Vagina (tissue), 2 donors: ENCODE results near the gene ATF6B. TPM values are rescaled to one million over a fixed set of nuclear protein-coding genes. Genes with fewer than 3 reads are reported as not detected.
A peak's percentile ranks its signal among the peaks of the same experiment; 100 is the strongest.

ENCODE experiments used
- DNase-seq, 2 donors: peaks; one replicate each; pipeline ENCODE4 v3.0.0-alpha.2; 2017; ENCODE audit errors: extremely low spot score in 2 of 2
- H3K27ac ChIP-seq: fragments of 200-600 bp; sonication (generic); one replicate; pipeline ENCODE4 v1.5.1; 2019
- H3K27me3 ChIP-seq: fragments of 200-600 bp; sonication (generic); one replicate; pipeline ENCODE4 v1.5.1; 2019
- H3K36me3 ChIP-seq, 2 donors: fragments of 200-600 bp; sonication (generic); one replicate each; pipeline ENCODE4 v1.5.1; 2017 to 2019
- H3K4me1 ChIP-seq: fragments of 200-600 bp; sonication (generic); one replicate; pipeline ENCODE4 v1.5.1; 2019
- H3K4me3 ChIP-seq, 2 donors: fragments of 200-600 bp; sonication (generic); 1 replicate in 1 of 2; 2 replicates in 1 of 2; pipeline ENCODE4 v1.5.1; 2016 to 2019
- H3K9me3 ChIP-seq: fragments of 200-600 bp; sonication (generic); one replicate; pipeline ENCODE4 v1.5.1; 2019
- POLR2A ChIP-seq, 2 donors: fragments of 450-650 bp; IDR thresholded peaks; one replicate each; pipeline ENCODE4 v1.6.1; 2017; ENCODE audit warnings: antibody characterized with exemption in 2 of 2, mild to moderate bottlenecking in 2 of 2, moderate library complexity in 2 of 2
- POLR2AphosphoS5 ChIP-seq, 2 donors: sonication (generic); formaldehyde crosslinking; IDR thresholded peaks; one replicate each; pipeline ENCODE4 v1.9.0; 2017; ENCODE audit warnings: antibody characterized with exemption in 2 of 2, mild to moderate bottlenecking in 2 of 2, low read depth in 1 of 2; ENCODE audit not compliant: insufficient read depth in 1 of 2
- intact Hi-C: fragments of 100-400 bp; cut with DNase I; formaldehyde crosslinking; loops from one replicate; pipeline ENCODE4 v1.15.1; 2023
- total RNA-seq: library from RNA; depleted of rRNA; stranded (reverse); fragments of >200 nt; gene quantifications from one replicate; pipeline ENCODE4 v1.2.3, GENCODE V29; 2016
- TF ChIP-seq, protein P1 (sequence below), 3 experiments: fragments of 450-650 bp in 2 of 3; fragments of 200-600 bp in 1 of 3; sonication (generic) in 1 of 3; IDR thresholded peaks; one replicate each; pipeline ENCODE4 v1.5.1; 2017 to 2019; ENCODE audit warnings: antibody characterized with exemption in 3 of 3, mild to moderate bottlenecking in 2 of 3, moderate library complexity in 2 of 3

ATF6B gene
- total RNA-seq: 76.6 TPM

DNA sequence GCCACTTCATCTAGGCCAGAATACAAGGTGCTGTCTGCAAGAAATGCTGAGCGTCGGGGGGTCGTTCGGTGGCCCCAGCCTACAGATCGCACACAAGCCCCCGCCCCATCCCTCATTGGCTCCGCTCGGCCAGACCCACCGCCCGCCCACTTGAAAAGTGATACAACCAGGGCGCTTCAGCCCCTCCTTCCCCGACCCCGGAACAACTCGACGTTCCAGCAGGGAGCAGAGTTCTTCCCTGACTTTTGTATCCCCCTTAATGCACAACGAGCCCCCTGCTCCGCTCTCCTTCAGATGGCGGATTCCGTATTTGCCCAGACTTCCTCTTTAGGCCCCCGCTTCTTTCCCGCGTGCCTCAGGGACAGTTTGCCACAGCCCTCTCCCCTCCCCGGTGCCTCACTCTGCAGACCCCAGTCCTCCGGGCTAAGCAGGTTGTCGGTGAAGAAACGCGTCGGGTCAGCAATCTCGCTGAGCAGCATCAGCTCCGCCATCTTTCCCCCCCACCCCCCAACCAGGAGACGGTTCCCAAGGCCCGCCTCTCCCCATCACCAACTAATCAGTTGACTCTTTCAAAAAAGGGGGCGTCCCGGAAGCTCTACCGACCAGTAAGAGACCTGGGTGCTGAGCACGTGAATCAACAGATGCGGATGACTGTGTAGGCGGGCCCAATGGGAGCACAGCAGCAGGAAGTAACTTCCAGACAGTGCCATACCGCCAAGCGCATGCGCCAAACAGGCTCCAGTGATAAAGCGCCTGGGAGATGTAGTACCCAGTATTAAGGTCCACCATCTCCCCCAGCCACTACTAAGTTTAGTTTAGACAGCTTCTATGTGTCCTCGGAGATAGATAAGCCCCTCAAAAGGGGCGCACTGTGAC lies at the start of gene ATF6B:
ATF6B (minus strand) TSS at position 530 of the 876 bp plus-strand sequence; CDS start at position 491, 39 bp downstream.
- peaks cover 0 to 29% of the 10 kb centered on the region in 2 donors for H3K36me3 ChIP-seq
- TF ChIP-seq, protein P1, sequence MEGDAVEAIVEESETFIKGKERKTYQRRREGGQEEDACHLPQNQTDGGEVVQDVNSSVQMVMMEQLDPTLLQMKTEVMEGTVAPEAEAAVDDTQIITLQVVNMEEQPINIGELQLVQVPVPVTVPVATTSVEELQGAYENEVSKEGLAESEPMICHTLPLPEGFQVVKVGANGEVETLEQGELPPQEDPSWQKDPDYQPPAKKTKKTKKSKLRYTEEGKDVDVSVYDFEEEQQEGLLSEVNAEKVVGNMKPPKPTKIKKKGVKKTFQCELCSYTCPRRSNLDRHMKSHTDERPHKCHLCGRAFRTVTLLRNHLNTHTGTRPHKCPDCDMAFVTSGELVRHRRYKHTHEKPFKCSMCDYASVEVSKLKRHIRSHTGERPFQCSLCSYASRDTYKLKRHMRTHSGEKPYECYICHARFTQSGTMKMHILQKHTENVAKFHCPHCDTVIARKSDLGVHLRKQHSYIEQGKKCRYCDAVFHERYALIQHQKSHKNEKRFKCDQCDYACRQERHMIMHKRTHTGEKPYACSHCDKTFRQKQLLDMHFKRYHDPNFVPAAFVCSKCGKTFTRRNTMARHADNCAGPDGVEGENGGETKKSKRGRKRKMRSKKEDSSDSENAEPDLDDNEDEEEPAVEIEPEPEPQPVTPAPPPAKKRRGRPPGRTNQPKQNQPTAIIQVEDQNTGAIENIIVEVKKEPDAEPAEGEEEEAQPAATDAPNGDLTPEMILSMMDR (IDR thresholded peaks at IDR 0.05): no peak
- peak; percentile 87 to 98 for TF ChIP-seq POLR2AphosphoS5 (IDR thresholded peaks at IDR 0.05; ENCODE audit: insufficient read depth in 1 of 2, low read depth in 1 of 2)
- peak in 1 of 2 donors; percentile 58 for TF ChIP-seq POLR2A (IDR thresholded peaks at IDR 0.05)
- H3K9me3 ChIP-seq: no peaks in the 10 kb centered on the region
- intact Hi-C loops: loop anchor here (10.0 kb wide), 2 partner anchors 47 to 117 kb away; partner anchors contain the start of genes AGPAT1 and RNF5
- peak within 1 kb of the TSS; percentile 67 to 97 for H3K4me3 ChIP-seq
- peak in 1 of 2 donors; percentile 100 for DNase-seq
- peak within 1 kb of the TSS; percentile 88 for H3K27ac ChIP-seq
- no peaks in the 10 kb centered on the region for H3K27me3 ChIP-seq
- peaks cover 38% of the 10 kb centered on the region for H3K4me1 ChIP-seq

DNA sequence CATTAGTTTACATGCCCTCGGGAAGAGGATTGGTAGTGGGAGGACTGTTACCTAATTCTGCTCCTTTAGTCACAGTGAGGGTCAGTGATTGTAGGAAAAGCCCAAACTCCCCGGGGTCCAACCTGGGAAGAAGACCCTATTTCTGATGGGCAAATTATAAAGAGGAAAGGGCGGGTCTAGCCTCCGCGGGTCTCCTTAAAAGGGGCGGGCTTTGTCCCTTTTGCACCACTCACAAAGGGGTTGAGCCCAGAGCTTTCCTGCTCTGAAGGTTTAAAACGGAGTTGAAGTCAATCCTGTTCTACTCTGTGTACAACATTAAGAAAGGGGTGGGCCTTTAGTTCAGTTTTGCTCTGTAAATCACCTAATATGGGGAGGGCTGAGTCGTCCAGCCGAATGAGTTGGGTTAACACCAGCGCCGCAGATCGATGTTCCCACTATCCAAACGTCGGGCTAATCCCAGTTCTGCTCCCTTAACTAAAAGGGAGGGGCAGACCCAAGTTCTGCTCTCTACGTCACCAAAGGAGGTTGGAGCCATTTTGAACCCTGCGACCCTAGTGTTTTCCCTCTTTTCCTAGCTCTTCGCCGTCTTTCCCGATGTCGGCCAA lies 49.2 kb upstream of the ATF6B start:
- TF ChIP-seq POLR2AphosphoS5 (IDR thresholded peaks at IDR 0.05; ENCODE audit: insufficient read depth in 1 of 2, low read depth in 1 of 2) (no peak), POLR2A (IDR thresholded peaks at IDR 0.05) (peak in 1 of 2 donors; percentile 41)
- Histone ChIP-seq H3K27me3 (no peaks in the 10 kb centered on the region), H3K4me1 (peaks cover 45% of the 10 kb centered on the region), H3K36me3 (peaks cover 0 to 10% of the 10 kb centered on the region in 2 donors), H3K9me3 (no peaks in the 10 kb centered on the region), H3K4me3 (peak overlapping the region; percentile 81 to 93), H3K27ac (peak overlapping the region; percentile 95)
- intact Hi-C loops: loop anchor here (10.0 kb wide), 1 partner anchor 52 kb away; the partner anchor contains the start of gene ATF6B
- peak in 1 of 2 donors; percentile 91 for DNase-seq

DNA sequence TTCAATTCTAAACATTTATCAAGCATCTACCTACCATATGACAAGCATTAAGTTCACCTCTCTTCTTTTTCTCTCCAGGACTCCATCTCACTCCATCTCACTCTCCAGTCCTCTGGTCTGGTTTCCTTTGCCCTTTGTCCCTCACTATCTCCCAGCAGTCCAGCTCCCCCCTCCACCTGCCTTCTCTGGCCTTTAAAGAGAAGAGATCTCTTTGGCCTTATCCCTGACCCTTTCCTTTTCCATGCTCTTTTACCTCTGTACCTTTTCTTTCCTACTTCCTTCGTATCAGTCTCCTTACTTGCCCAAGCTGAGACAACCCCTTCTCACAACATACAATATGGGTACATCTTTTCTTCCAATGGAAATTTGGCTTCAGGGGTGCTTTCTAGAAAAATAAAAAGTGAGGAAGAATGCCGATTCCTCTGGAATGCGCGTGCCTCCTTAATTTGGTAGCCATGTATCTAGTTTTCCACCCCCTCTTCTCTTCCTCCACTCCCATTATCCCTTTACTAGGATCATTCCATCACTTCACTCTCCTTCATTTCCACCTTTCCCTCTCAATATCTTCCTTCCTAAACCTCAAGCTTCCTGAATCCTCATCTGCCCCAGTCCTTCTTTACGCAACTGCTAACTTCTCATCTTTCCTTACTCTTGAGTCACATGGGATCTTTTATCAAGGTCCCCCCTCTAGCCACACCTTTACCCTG lies 48.6 kb upstream of the ATF6B start:
- intact Hi-C loops: loop anchor here (10.0 kb wide), 1 partner anchor 52 kb away; the partner anchor contains the start of gene ATF6B
- peak overlapping the region; percentile 81 to 93 for H3K4me3 ChIP-seq
- peak overlapping the region; percentile 95 for H3K27ac ChIP-seq
- H3K4me1 ChIP-seq: peaks cover 45% of the 10 kb centered on the region
- H3K9me3 ChIP-seq: no peaks in the 10 kb centered on the region
- peaks cover 0 to 10% of the 10 kb centered on the region in 2 donors for H3K36me3 ChIP-seq
- TF ChIP-seq POLR2AphosphoS5 (IDR thresholded peaks at IDR 0.05; ENCODE audit: insufficient read depth in 1 of 2, low read depth in 1 of 2): no peak
- TF ChIP-seq, protein P1 (IDR thresholded peaks at IDR 0.05): no peak
- peak in 1 of 2 donors; percentile 7 for TF ChIP-seq POLR2A (IDR thresholded peaks at IDR 0.05)
- DNase-seq: no peak
- no peaks in the 10 kb centered on the region for H3K27me3 ChIP-seq

DNA sequence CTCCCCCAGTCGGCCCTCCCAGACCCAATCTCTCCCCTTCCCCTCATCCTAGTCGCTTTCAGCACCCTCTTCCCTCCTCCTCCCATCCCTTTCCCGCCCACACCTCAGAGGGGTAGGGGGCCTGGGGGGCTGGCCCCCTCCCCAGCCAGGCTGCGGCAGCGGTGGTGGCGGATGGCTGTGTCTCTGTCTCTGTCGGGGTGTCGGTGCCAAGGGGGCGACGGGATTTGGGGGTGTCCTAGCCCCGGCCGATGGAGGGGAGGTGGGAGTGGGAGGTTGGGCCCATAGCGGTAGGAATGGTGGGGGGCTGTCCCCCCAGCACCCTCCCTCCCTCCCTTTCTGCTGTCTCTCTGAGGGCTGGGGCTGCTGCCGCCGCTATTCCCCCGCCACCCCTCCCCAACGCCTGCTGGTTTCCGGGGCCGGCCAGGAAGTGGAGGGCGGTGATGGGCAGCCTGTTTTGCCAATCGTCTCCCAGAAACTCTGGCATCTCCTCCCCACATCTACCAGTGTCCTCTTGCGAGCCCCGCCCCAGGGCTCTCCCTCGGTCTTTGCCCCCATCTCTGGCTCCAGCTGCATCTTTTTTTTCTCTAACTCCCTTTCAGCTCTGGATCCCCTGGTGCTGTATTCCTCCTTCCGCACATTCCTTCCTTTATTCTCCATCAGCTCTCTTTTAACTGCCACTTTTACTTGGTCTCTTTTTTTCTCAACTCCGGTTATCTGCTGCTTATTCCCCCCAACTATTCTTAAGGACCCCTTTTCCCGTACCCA lies 47.8 kb upstream of the ATF6B start, which contains the start of gene AGPAT1:
AGPAT1 (minus strand) TSS at position 374 of the 765 bp plus-strand sequence. CDS start 4,588 bp downstream, outside the sequence.
- intact Hi-C loops: loop anchor here (10.0 kb wide), 1 partner anchor 51 kb away; the partner anchor contains the start of gene ATF6B
- H3K27me3 ChIP-seq: no peaks in the 10 kb centered on the region
- peak within 1 kb of the TSS; percentile 81 to 93 for H3K4me3 ChIP-seq
- peaks cover 45% of the 10 kb centered on the region for H3K4me1 ChIP-seq
- DNase-seq: peak in 1 of 2 donors; percentile 98
- peaks cover 0 to 13% of the 10 kb centered on the region in 2 donors for H3K36me3 ChIP-seq
- H3K27ac ChIP-seq: peak within 1 kb of the TSS; percentile 95
- TF ChIP-seq POLR2A (IDR thresholded peaks at IDR 0.05): peak; percentile 39 to 63
- TF ChIP-seq, protein P1 (IDR thresholded peaks at IDR 0.05): no peak
- peak; percentile 86 to 94 for TF ChIP-seq POLR2AphosphoS5 (IDR thresholded peaks at IDR 0.05; ENCODE audit: insufficient read depth in 1 of 2, low read depth in 1 of 2)
- no peaks in the 10 kb centered on the region for H3K9me3 ChIP-seq
